Erythroblast (primary cell): ENCODE measurements around the gene PTK6.

Source experiments
- GATA1 ChIP-seq: IDR thresholded peaks from 2 replicates; pipeline ENCODE4 v1.6.1; 2011; ENCODE audit warnings: low read depth, mild to moderate bottlenecking, control low read depth, low read length, moderate library complexity
- POLR2A ChIP-seq: IDR thresholded peaks from 2 replicates; pipeline ENCODE4 v1.6.1; 2011; ENCODE audit warnings: mild to moderate bottlenecking, low read length

GRCh38 chr20:63521602-63522001, 15.6 kb downstream of the PTK6 start:
- TF ChIP-seq POLR2A (no peak), GATA1 (no peak)
